Liver (tissue), 3 donors: Measurements from ENCODE around the gene ITGBL1.

Experiments used
- ATF3 ChIP-seq: IDR thresholded peaks from 2 replicates; pipeline ENCODE4 v1.6.1; 2016; ENCODE audit warnings: antibody characterized with exemption
- CTCF ChIP-seq: fragments of 150-350 bp; IDR thresholded peaks from 2 replicates; pipeline ENCODE4 v1.5.1; 2017; ENCODE audit warnings: improper control_type of control experiment, low read depth, low read length; ENCODE audit not compliant: missing input control
- EGR1 ChIP-seq, 2 donors: IDR thresholded peaks; 2 replicates each; pipeline ENCODE4 v1.6.1; 2016 to 2018; ENCODE audit warnings: antibody characterized with exemption in 2 of 2, low read depth in 2 of 2
- FOXA1 ChIP-seq: IDR thresholded peaks from 2 replicates; pipeline ENCODE4 v1.6.1; 2016; ENCODE audit warnings: antibody characterized with exemption
- GABPA ChIP-seq, 2 donors: IDR thresholded peaks in 1 of 2; conservative IDR thresholded peaks in 1 of 2; 2 replicates each; pipeline ENCODE4 v1.6.1; 2016; ENCODE audit warnings: antibody characterized with exemption in 2 of 2, mild to moderate bottlenecking in 1 of 2, moderate library complexity in 1 of 2
- HNF4A ChIP-seq, 2 donors: conservative IDR thresholded peaks; 2 replicates each; pipeline ENCODE4 v1.6.1; 2016; ENCODE audit warnings: antibody characterized with exemption in 2 of 2, mild to moderate bottlenecking in 2 of 2
- JUND ChIP-seq, 2 donors: IDR thresholded peaks; 2 replicates each; pipeline ENCODE4 v1.6.1; 2016; ENCODE audit warnings: antibody characterized with exemption in 2 of 2
- MAX ChIP-seq: IDR thresholded peaks from 2 replicates; pipeline ENCODE4 v1.6.1; 2016; ENCODE audit warnings: antibody characterized with exemption
- RAD21 ChIP-seq, 2 donors: IDR thresholded peaks; 2 replicates each; pipeline ENCODE4 v1.6.1; 2016; ENCODE audit warnings: antibody characterized with exemption in 2 of 2, mild to moderate bottlenecking in 2 of 2
- REST ChIP-seq: IDR thresholded peaks from 2 replicates; pipeline ENCODE4 v1.6.1; 2016; ENCODE audit warnings: antibody characterized with exemption, mild to moderate bottlenecking
- RXRA ChIP-seq, 2 donors: IDR thresholded peaks; 2 replicates each; pipeline ENCODE4 v1.6.1; 2017 to 2018; ENCODE audit warnings: antibody characterized with exemption in 2 of 2, mild to moderate bottlenecking in 1 of 2
- SP1 ChIP-seq: IDR thresholded peaks from 2 replicates; pipeline ENCODE4 v1.6.1; 2018; ENCODE audit warnings: antibody characterized with exemption, mild to moderate bottlenecking
- TAF1 ChIP-seq: conservative IDR thresholded peaks from 2 replicates; pipeline ENCODE4 v1.6.1; 2016; ENCODE audit warnings: antibody characterized with exemption, mild to moderate bottlenecking
- YY1 ChIP-seq: IDR thresholded peaks from 2 replicates; pipeline ENCODE4 v1.6.1; 2016; ENCODE audit warnings: antibody characterized with exemption, mild to moderate bottlenecking
- donor health status: healthy.
- donor health status: healthy.

GRCh38 chr13:101707659-101708058 lies 255.2 kb downstream of the ITGBL1 start:
- TF ChIP-seq CTCF (no peak), MAX (no peak), FOXA1 (no peak), GABPA (IDR thresholded peaks at IDR 0.05 in 1 of 2, conservative IDR thresholded peaks at IDR 0.05 in 1 of 2) (no peak), SP1 (no peak), RAD21 (IDR thresholded peaks at IDR 0.05) (no peak), JUND (IDR thresholded peaks at IDR 0.05) (no peak), ATF3 (no peak), HNF4A (conservative IDR thresholded peaks at IDR 0.05) (no peak), TAF1 (no peak), REST (no peak), YY1 (no peak), EGR1 (IDR thresholded peaks at IDR 0.05; ENCODE audit: low read depth in 2 of 2) (no peak), RXRA (IDR thresholded peaks at IDR 0.05) (no peak)
